Erythroblast (primary cell): ENCODE results near the gene FBXO38.
A peak's percentile ranks its signal among the peaks of the same experiment; 100 is the strongest.

ENCODE experiments used
- DNase-seq, 2 experiments: peaks; one replicate each; lab custom pipeline; 2025; lab: John Stamatoyannopoulos, UW
- GATA1 ChIP-seq: IDR thresholded peaks from 2 replicates; pipeline ENCODE4 v1.6.1; 2011; ENCODE audit warnings: low read depth, mild to moderate bottlenecking, control low read depth, low read length, moderate library complexity
- POLR2A ChIP-seq: IDR thresholded peaks from 2 replicates; pipeline ENCODE4 v1.6.1; 2011; ENCODE audit warnings: mild to moderate bottlenecking, low read length

Gene FBXO38

GRCh38 chr5:148372166-148372725, 11.5 kb upstream of the FBXO38 start:
- DNase-seq, result no peak
- no peak for TF ChIP-seq POLR2A
- no peak for TF ChIP-seq GATA1

GRCh38 chr5:148372893-148373292, 10.9 kb upstream of the FBXO38 start:
- TF ChIP-seq GATA1 (no peak), POLR2A (no peak)
- no peak for DNase-seq

GRCh38 chr5:148374690-148375360, 8.9 kb upstream of the FBXO38 start:
- TF ChIP-seq GATA1 (no peak), POLR2A (no peak)
- peak; percentile 61 to 68 for DNase-seq

GRCh38 chr5:148376198-148376597, 7.6 kb upstream of the FBXO38 start:
- TF ChIP-seq GATA1, result no peak
- DNase-seq, result no peak

GRCh38 chr5:148378670-148379069, 5.1 kb upstream of the FBXO38 start:
- no peak for TF ChIP-seq GATA1
- no peak for TF ChIP-seq POLR2A
- DNase-seq, result no peak

GRCh38 chr5:148379340-148379739, 4.4 kb upstream of the FBXO38 start:
- DNase-seq, result no peak
- TF ChIP-seq GATA1 (no peak), POLR2A (no peak)

GRCh38 chr5:148381906-148382305, 1.9 kb upstream of the FBXO38 start:
- DNase-seq, result no peak
- TF ChIP-seq GATA1, result no peak
- TF ChIP-seq POLR2A, result no peak

- peak in 1 of 2 experiments; percentile 27 for DNase-seq
- no peak for TF ChIP-seq POLR2A
- no peak for TF ChIP-seq GATA1
Measured at GRCh38 chr5:148382961-148383360, 797 bp upstream of the FBXO38 start.

GRCh38 chr5:148384380-148384737, 601 bp downstream of the FBXO38 start:
- DNase-seq, result peak in 1 of 2 experiments; percentile 62
- TF ChIP-seq GATA1 (no peak), POLR2A (no peak)

- DNase-seq, result no peak
- TF ChIP-seq POLR2A (no peak), GATA1 (no peak)
Measured at GRCh38 chr5:148385094-148385493, 1.3 kb downstream of the FBXO38 start.

GRCh38 chr5:148386041-148386440, 2.3 kb downstream of the FBXO38 start:
- TF ChIP-seq POLR2A, result no peak
- no peak for TF ChIP-seq GATA1
- DNase-seq, result no peak

- DNase-seq, result no peak
- TF ChIP-seq POLR2A, result no peak
- TF ChIP-seq GATA1, result no peak
Measured at GRCh38 chr5:148387325-148387724, 3.6 kb downstream of the FBXO38 start.

- no peak for TF ChIP-seq GATA1
- no peak for TF ChIP-seq POLR2A
- no peak for DNase-seq
Measured at GRCh38 chr5:148388696-148389095, 4.9 kb downstream of the FBXO38 start.

- DNase-seq, result no peak
- TF ChIP-seq GATA1 (no peak), POLR2A (no peak)
Measured at GRCh38 chr5:148390914-148391313, 7.2 kb downstream of the FBXO38 start.

GRCh38 chr5:148391422-148391821, 7.7 kb downstream of the FBXO38 start:
- peak; percentile 4 to 54 for DNase-seq
- TF ChIP-seq GATA1 (no peak), POLR2A (no peak)
